Cardiac muscle cell (in vitro differentiated cells and primary cell): ENCODE data around the gene BBS5. TPM values are rescaled to one million over a fixed set of nuclear protein-coding genes. Genes with fewer than 3 reads are reported as not detected.
A peak's percentile ranks its signal among the peaks of the same experiment; 100 is the strongest.

ENCODE experiments used
- DNase-seq, 2 donors: peaks; one replicate each; pipeline versions ENCODE4 v3.0.0 to v3.0.0-alpha.2; 2010 to 2017; ENCODE audit warnings: low read depth in 1 of 2, low spot score in 1 of 2
- H3K27ac ChIP-seq: fragments of 200-600 bp; sonication (generic); 2 replicates; pipeline ENCODE4 v1.5.1; 2016
- H3K27me3 ChIP-seq: fragments of 200-600 bp; sonication (generic); 2 replicates; pipeline ENCODE4 v1.6.0; 2016; ENCODE audit warnings: control low read depth
- H3K36me3 ChIP-seq: fragments of 200-600 bp; sonication (generic); 2 replicates; pipeline ENCODE4 v1.5.1; 2016; ENCODE audit warnings: control low read depth
- H3K4me1 ChIP-seq: fragments of 200-600 bp; sonication (generic); 2 replicates; pipeline ENCODE4 v1.8.1; 2017; ENCODE audit warnings: low read depth, mild to moderate bottlenecking, mixed run types
- H3K4me3 ChIP-seq: fragments of 200-600 bp; sonication (generic); 2 replicates; pipeline ENCODE4 v1.5.1; 2016; ENCODE audit warnings: mild to moderate bottlenecking
- H3K9me3 ChIP-seq: fragments of 200-600 bp; sonication (generic); 2 replicates; pipeline ENCODE4 v1.5.1; 2017; ENCODE audit warnings: low read depth, mild to moderate bottlenecking, control low read depth
- CTCF ChIP-seq: IDR thresholded peaks from 2 replicates; pipeline ENCODE4 v1.5.1; 2012; ENCODE audit warnings: low read depth, mild to moderate bottlenecking, low read length
- polyA plus RNA-seq: library from polyadenylated mRNA; unstranded; fragments of >200 nt; fragmentation: Nextera tagmentation; extraction: Ambion mirVana; gene quantifications from 2 replicates; pipeline ENCODE4 v1.2.1, GENCODE V29; 2016
- total RNA-seq: library from RNA; depleted of rRNA; stranded (reverse); fragments of >200 nt; gene quantifications from 2 replicates; pipeline ENCODE4 v1.2.3, GENCODE V29; 2016

Gene BBS5
- total and polyA plus RNA-seq, 2 experiments from 2014 or later = 8.4 to 8.9 TPM

- no peaks in the 10 kb centered on the region for H3K27me3 ChIP-seq
- H3K4me1 ChIP-seq = peaks cover 9% of the 10 kb centered on the region
- no peak for DNase-seq
- no peak overlapping the region for H3K4me3 ChIP-seq
- TF ChIP-seq CTCF = no peak
- H3K36me3 ChIP-seq = peaks cover 3% of the 10 kb centered on the region
- H3K27ac ChIP-seq = no peak overlapping the region
- no peaks in the 10 kb centered on the region for H3K9me3 ChIP-seq
Measured at GRCh38 chr2:169504651-169505050, 25.4 kb downstream of the BBS5 start.

DNA sequence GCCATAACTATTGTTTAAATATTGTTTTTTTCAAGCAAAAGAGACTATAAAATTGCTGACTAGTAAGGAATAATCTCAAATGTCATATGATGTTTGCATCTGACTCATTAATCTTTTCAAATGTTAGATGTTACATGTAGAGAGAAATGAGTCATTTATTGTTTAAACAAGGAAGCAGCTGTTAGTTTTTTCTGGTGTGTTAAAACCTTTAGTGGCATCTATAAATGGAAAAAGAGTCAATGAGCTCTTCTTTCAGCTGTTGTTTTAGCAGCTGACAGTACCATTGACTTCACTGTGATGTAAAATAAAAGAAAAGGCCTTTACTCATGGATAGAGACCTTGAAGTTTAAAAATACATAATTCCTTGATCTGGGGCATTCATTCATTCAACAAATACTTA, 28.4 kb downstream of the BBS5 start:
- Histone ChIP-seq H3K27ac (no peak overlapping the region), H3K4me3 (no peak overlapping the region), H3K27me3 (no peaks in the 10 kb centered on the region), H3K9me3 (no peaks in the 10 kb centered on the region), H3K4me1 (peaks cover 13% of the 10 kb centered on the region), H3K36me3 (peaks cover 3% of the 10 kb centered on the region)
- TF ChIP-seq CTCF = no peak
- DNase-seq = peak in 1 of 2 donors; percentile 58

GRCh38 chr2:169509298-169509885, 30.1 kb downstream of the BBS5 start, which contains the start of gene KLHL41:
TSS of gene KLHL41 (plus strand) at chr2:169509702. CDS start at chr2:169509779, 77 bp downstream.
- Histone ChIP-seq H3K27me3 (no peaks in the 10 kb centered on the region), H3K36me3 (no peaks in the 10 kb centered on the region), H3K4me1 (peaks cover 23% of the 10 kb centered on the region), H3K4me3 (peak within 1 kb of the TSS; percentile 20), H3K27ac (peak within 1 kb of the TSS; percentile 88), H3K9me3 (no peaks in the 10 kb centered on the region)
- DNase-seq = peak; percentile 19 to 78
- TF ChIP-seq CTCF = no peak

DNA sequence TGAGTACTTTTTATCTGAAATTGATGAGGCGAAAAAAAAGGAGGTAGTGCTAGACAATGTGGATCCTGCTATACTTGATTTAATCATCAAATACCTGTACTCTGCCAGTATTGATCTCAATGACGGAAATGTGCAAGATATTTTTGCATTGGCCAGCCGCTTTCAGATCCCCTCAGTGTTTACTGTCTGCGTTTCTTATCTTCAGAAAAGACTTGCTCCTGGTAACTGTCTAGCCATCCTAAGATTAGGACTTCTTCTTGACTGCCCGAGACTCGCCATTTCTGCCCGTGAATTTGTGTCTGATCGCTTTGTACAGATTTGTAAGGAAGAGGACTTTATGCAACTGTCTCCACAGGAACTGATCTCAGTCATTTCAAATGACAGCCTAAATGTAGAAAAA, 30.7 kb downstream of the BBS5 start:
- Histone ChIP-seq H3K9me3 (no peaks in the 10 kb centered on the region), H3K36me3 (no peaks in the 10 kb centered on the region), H3K27ac (peak overlapping the region; percentile 88), H3K4me3 (peak overlapping the region; percentile 20), H3K4me1 (peaks cover 23% of the 10 kb centered on the region), H3K27me3 (no peaks in the 10 kb centered on the region)
- TF ChIP-seq CTCF = no peak
- no peak for DNase-seq

DNA sequence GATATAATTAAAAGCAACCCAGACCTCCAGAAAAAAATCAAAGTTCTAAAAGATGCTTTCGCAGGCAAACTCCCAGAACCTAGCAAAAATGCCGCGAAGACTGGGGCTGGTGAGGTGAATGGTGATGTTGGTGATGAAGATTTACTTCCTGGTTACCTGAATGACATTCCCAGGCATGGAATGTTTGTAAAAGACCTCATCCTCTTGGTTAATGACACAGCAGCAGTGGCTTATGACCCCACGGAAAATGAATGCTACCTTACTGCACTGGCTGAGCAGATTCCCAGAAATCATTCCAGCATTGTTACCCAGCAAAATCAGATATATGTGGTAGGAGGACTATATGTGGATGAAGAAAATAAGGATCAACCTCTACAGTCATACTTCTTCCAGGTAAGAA, 31.2 kb downstream of the BBS5 start:
- H3K4me3 ChIP-seq = peak overlapping the region; percentile 20

More for the DNA sequence above, 31.2 kb downstream of the BBS5 start:
- Histone ChIP-seq H3K27ac (peak overlapping the region; percentile 88), H3K9me3 (no peaks in the 10 kb centered on the region), H3K36me3 (no peaks in the 10 kb centered on the region), H3K4me1 (peaks cover 23% of the 10 kb centered on the region), H3K27me3 (no peaks in the 10 kb centered on the region)
- DNase-seq = no peak
- no peak for TF ChIP-seq CTCF
